DMS53 treated with DMSO at 0.1 percent for 48 hours (cell line): ENCODE results near the gene PRRX2.

ENCODE experiments used
- DNase-seq: peaks from one replicate; lab custom pipeline; 2025; ENCODE audit not compliant: unreplicated experiment; lab: John Stamatoyannopoulos, UW

The PRRX2 gene

DNA sequence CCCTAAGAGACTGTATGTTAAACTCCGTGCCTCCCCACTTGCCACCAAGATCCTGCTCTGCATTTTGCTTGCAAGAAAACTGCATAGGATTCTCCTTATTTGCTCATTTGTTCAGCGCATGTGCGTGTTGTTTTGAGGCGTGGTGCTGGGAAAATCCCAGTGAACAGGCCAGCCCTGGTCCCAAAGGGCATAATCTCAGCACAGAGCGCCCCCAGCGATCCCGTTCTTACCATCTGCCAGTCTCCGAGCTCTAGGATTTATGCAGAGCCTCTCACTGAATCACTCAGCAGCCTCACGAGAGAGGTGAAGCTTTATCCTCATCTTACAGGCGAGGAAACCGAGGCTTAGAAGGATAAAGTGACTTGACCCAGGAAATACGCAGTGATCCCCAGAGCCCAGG is 11.5 kb downstream of the PRRX2 start:
- DNase-seq, result no peak

DNA sequence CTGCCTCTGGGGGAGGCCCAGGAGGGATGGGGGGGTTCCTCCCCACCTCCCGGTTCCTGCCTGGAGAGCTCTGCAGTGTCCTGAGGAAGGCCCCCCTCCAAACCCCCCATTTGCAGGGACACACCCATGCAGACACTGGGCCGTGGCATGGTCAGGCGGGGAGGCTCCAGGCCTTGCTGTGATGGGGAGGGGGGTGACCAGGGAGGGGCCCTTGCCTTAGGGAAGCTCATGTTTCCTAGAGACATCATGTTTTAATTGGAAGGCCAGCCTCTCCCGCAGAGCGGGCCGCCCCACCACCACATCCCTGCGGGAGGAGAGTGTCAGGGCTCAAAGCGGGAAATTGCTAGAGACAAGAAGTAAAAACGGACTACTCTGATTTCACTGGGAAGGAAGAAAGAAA is 12.0 kb downstream of the PRRX2 start:
- DNase-seq, result no peak

DNA sequence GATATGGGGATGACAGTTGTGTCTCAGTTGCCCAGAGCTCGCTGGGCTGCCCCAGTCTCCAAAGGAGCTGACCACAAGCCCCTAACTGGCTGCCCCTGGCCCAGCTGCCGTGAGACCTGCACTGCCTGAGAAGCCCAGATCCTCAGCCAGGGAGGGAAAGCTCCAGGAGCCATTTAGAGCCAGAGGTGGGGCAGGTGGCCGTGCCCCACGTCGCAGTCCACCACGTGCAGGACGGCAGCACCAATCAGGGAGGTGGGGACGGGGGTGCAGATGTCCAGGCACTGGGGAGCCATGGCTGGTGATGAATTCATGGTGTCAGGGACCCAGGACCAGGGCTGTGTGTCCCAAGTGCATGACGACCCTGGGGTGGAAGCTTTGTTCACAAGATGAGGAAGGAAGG is 13.4 kb downstream of the PRRX2 start:
- no peak for DNase-seq

DNA sequence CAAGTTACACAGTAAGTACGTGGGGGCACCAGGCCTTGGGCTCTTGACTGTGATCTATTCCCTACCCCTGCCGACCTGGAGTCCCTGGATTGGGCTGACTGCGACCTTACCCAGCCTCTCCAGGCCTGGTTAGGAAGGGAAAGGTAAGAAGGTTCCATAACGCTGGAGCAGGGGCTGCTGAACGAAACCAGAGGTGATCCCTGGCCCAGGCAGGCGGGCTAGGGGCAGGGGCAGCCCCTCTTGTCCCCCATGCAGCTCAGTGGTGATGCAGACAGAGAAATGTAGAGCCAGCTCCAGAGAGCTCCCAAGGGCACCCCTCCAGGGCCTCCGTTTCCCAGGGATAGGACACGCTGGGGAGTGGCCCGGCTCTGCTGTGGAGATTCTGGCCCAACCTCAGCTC is 14.1 kb downstream of the PRRX2 start:
- DNase-seq, result no peak

DNA sequence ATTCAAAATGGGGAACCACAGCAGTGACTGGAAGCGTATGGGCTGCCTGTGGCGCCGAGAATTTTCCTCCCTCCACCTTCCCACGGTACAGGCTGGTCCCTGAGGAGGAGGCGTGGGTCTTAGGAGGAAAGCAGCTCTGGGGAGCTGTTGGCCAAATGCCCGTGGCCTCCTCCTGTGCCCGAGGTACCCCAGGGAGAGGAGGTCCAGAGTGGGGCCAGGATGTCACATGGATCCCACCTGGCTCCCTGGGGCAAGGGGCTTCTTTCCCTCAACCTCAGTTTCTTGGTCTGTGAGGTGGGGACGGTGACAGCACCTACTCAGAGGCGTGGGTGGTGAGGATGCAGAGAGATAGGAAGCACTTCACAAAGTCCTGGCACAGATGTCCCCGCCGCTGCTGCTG is 16.5 kb downstream of the PRRX2 start:
- no peak for DNase-seq

DNA sequence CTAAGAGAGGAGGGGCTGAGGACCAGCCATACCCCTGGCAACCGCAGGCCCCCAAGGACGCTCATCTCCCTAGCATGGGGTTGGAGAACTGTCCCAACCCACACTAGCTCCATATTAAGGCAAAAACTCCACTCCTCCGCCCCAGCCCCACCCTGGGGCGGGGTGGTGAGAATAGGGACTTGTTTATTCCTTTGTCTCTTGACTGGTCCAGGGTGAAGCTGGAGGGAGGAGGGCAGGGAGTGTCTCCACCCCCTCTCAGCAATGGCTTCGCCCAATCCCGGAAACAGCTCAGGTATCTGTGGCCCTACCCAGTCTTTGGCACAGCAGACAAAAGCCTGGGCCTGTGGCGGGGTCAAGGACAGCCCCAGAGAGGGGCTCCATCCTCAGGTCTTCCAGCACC is 16.9 kb downstream of the PRRX2 start:
- no peak for DNase-seq

DNA sequence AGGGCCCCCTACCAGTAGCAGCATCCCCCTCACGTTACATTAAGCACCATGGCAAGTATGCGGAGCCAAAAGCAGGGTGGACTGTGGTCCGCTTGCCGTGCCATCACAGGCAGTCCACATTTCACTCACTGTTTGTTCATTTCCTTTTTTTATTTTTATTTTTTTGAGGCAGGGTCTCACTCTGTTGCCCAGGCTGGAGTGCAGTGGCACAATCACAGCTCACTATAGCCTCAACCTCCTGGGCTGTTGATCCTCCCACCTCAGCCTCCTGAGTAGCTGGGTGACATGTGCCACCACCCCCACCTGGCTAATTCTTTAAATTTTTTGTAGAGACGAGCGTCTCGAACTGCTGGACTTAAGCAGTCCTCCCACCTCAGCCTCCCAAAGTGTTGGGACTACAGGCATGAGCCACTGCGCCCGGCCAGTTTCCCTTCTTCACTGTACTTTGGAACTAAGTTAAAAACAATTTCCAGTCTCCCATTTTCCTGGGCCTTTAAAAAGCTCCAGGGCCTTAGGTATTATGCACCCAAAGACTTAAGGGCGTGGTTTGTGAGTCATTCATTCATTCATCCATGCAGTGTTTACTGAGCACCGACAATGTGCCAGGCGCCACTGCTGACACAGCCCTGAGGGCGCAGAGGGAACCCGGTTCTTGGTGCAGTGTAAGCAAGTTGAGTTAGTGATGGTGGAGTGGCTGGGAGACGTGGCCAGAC is 19.9 kb downstream of the PRRX2 start:
- DNase-seq, result no peak

DNA sequence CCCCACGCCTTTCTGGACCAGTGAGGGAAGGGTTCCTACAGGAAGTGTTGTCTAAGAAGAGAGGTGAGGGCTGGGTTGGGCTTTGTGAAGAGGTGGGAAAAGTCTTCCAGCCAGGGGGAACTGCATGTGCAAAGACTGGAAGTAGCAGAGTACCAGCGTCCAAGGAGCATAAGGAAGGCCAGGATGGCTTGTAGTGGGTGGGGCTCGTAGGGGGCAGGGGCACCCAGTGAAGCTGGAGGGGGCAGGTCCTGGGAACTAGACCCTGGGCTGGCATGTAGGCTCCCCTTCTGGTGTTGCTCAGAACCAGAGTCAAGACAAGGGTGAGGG is 20.4 kb downstream of the PRRX2 start:
- DNase-seq, result no peak

DNA sequence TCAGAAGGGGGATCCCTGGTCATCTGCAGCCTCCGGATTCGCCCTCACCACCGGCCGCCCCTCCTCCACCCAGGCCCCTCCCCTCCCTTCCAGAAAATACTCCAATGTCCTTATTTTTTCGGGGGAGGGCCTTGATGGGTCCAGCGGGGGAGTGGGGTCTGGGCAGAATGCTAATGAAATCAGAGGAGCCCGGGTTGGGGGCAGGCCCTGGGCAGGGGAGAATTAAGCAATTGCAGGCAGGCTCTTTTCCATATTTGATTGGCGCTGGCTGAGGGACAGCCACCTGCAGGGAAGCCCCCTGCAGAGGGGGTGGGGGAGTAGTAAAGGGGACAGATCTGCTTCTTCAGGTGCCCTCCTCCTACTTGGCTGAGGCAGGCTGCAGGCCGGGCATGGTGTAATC is 21.3 kb downstream of the PRRX2 start:
- no peak for DNase-seq

DNA sequence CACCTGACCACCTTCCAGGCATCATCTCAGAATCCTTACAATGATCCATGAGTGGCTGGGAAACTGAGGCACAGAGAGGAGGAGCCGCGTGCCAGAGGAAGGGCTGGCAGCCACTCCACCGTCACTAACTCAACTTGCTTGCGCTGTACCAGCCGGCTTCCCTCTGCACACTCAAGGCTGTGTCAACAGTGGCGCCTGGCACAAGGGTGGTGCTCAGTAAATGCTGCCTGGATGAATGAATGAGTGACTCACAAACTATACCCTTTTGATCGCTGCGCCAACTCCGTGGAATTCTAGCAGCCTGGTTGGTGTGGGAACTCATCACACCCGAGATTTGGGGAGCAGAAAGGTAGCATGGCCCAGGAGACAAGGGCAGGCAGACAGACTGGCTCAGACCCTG is 21.9 kb downstream of the PRRX2 start:
- no peak for DNase-seq

DNA sequence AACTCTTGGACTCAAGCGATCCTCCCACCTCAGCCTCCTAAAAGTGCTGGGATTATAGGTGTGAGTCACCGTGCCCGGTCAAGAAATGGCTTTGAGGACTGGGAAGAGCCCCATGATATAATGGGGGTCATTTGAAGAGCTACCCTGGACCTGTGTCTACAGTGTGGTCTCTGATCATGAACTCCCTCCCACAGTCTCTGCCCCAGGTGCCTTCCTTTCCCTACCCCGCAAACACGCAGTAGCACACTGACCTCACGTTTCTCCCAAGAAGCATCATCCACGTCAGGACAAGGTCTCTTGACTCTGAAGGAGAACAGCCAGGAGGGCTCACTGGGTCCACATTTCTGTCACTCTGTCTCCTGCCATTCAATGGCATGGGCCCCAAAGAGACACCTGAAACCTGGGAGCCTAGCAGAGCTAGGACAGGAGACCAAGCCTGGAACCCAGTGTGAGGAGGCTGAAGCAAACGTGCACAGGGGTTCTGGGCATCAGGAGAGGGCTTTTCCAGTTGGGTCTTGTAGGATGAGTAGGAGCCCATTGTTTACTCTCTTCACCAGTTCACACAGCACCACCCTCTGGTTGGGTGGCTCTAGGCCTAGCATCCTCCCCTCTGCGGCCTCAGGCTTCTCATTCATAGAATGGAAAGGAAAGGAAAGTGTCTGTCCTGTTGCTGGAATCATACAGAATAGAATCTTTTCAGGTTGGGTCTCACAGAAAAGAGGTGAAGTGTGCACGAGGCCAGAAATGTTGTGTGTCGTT is 23.0 kb downstream of the PRRX2 start:
- DNase-seq, result no peak

DNA sequence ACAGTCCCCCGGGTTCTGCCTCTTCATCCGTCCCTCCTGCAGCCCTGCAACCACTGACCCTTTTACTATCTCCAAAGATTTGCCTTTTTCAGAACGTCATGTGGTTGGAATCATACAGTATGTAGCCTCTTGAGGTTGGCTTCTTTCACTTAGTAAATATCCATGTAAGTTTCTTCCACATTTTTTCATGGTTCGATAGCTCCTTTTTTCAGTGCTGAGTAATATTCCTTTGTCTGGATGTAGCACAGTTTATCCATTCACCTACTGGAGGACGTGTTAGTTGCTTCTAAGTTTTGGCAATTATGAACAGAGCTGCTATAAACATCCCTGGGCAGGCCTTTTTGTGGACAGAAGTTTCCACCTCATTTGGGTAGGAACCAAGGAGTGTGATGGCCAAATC is 27.1 kb downstream of the PRRX2 start:
- no peak for DNase-seq

DNA sequence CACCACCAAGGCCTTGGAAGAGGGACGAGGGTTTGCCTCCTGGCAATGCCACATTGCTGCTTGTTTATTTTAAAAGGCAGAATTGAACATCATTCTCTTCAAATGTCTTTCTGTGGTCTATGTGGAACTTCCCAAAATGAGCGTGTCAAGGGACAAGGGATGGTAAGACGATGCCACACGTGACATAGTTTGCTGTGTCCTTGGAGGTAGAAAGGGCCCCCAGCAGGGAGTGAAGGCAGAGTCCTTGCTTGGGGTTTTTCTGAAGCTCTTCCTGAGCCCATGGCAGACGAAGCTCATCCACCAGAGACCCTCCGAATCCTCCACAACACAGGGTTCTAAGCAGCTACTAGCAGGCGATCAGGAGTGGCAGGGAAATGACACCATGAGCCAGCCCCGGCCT is 28.3 kb downstream of the PRRX2 start:
- no peak for DNase-seq

DNA sequence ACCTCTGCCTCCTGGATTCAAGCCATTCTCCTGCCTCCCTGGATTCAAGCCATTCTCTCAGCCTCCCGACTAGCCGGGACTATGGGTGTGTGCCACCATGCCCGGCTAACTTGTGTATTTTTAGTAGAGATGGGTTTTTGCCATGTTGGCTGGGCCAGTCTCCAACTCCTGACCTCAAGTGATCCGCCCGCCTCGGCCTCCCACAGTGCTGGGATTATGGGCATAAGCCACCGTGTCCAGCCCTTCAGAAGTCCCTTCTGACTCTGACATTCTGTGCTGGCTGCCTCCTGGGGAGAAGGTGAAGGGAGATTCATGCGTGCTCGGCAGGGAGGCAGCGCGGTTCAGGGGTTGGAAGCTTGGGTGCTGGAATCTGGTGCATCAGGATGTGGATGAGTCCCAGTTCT is 28.8 kb downstream of the PRRX2 start:
- DNase-seq, result no peak

DNA sequence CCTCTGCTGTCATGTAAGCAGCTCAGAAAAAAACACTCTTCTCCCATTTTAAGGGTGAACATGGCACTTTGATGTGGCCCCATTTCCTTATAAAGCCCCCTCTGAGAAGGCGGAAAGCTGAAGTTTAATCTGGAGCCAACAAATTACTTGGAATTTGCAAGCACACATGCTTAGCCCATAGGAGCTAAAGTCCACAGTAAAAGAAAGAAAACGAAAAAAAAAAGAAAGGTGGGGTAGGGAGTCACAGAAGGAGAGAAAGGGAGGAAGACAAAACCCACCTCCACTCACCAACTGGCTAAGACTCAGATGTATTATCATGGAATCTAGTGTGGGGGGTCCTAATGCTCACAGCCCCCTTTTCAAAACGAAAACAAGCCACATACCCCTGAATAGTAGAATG is 30.4 kb downstream of the PRRX2 start:
- DNase-seq, result no peak

DNA sequence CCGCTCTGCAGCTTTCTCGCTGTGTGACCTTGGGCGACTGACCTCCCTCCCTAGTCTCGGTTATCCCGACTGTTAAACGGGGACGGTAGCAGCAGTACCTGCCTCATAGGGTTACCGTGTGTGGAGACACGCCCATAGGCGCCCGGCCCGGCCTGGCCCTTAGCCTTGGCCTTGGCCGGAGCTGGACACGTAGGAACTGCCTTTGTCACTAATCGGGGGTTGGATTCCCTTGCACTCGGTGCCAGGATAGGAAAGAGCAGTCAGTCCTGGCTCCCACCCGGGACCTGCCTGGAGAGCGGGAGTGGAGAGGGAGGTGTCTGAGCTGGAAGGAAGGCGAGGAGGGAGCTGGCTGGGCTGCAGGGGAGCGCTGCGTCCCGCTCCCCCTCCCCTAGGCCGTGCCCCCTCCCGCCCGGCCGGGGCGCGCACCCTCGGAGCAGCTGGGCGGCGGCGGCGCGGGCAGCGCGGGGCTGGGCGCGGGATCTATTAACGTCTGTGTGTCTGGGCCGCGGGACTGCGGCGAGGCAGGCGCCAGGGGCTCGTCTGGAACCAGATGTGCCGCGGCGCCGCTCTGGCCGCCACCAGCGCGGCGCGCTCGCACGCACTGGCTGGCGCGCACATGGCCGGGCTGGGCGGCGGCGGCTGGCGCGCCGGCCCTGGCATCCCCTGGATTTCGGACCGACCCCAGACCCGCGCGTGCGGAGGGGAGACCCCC is 31.7 kb downstream of the PRRX2 start:
- no peak for DNase-seq

DNA sequence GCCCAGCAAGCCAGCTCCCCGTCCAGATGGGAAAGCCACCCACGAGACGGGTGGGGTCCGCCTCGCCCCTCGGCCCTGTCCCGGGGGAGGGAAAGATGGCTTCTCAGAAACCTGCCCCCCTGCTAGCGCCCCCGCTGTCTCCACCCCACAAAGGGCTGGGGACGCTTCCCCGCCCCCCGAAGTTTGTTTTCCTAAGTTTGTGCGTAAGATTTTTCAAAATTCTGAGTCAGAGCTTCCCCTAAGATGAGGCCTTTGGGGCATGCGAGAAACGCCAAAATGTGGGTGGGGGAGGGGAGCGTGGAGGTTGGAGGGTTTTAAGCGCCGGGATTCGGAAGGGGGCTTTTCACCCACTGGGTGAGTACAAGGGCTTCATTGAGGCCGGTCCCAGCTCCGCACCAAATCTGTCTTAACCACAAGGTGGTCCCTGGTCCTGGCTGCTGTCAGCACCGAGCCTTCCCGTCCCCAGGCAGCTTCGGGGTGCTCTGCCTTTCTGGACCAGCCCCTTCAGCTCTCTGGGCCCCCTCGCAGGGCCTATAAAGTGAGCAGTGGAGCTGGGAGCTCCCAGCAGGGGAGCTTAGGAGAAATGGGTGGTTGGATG is 32.3 kb downstream of the PRRX2 start:
- DNase-seq, result no peak

DNA sequence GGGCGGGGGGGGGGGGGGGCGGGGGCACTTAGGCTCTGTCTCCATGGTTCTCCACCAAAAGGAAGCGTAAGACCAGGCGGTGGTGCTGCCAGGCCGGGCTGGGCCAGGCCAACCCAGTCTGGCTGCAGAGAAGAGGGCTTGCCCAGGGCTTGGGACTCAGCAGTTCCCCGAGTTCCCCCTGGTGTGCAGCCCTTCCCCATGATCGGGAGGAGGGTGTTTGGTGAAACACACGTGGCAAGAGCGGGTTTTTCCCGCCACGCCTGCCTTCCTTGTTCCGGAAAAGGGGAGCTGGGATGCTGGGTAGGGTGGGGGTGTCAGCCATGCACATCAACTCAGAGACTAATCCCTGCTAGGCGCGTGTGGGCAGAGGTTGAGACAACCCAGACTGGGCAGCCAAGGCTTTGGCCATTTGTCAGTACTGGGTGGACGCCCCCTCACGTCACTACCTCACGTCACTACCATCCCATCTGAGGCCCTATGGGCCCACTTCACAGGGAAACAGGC is 32.9 kb downstream of the PRRX2 start:
- DNase-seq, result no peak

DNA sequence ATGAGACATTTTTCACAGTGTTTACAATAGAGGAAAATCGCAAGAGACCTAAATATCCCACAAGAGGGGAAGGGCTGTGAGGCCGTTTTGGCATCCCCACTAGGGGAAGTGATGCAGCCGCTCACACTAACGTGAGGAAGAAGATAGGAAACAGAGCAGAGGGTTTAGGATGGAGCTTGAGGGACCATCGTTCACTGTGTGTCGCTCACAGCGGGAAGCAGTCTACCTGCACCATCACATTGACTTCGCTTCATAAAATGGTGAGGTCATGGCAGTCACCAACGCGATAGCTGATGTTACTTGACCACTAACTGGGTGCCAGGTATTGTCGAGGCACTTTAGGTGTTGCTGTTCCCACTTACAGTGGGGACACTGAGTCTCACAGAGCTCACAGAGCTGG is 35.6 kb downstream of the PRRX2 start:
- no peak for DNase-seq

DNA sequence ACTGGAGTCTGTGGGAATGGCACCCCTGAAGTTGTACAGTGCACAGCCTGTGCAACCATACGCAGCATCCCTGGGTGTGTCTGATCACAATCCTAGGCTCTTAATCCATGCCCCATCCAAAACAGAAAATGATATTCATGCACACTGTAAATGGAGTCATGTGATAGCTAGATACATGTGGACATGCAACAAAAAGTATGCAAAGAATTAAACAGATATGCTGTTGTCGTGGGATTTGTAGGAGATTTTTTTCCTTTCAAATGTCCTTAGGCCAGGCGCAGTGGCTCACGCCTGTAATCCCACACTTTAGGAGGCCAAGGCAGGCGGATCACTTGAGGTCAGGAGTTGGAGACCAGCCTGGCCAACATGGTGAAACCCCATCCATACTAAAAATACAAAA is 36.1 kb downstream of the PRRX2 start:
- no peak for DNase-seq

DNA sequence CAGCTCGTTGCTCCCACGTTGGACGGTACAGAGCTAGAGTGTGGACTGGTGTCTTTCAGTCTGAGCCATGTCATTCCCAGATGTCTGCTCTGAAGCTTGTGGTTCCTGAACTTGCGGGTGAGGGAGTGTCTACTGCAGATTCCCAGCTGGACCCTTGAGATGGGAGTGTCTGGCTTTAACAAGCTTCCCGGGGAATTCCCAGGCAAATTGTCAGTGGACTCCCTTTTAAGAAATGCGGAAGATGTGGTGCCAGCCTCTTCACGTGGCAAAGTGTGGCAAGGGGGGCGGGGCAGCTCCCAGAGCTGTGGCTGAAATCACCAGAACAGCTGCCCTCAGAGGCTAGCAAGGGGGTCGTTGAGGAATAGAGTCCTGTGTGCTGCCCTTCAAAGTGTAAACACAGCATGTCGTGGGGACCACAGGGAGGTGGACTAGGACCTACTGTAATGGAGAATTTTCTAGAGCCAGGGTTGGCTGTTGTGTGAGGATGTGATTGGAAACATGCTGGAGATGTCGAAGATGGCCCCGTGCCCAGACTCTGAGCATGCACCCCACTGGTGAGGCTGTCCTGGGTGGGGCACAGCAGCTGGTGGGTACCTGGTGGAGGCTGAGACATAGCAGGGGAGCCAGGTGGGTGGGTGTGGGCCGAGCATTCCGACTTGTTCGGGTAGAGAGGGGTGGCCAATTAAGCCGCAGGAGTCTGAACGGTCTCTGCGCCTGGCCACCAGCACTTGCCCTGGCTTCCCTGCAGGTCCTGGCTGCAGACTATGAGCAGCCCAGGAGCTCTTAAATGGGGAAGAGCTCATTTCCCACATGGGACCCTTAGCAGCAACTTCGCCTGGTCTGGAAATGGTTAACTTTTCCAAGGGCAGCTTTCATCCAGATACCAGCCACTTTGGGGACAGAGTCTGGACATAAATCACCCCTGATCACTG is 37.4 kb downstream of the PRRX2 start:
- no peak for DNase-seq
